Fibroblast of lung (primary cell): ENCODE results near the gene CHN2. TPM values are rescaled to one million over a fixed set of nuclear protein-coding genes. Genes with fewer than 3 reads are reported as not detected.

Source experiments
- DNase-seq, 2 donors: peaks; one replicate each; pipeline versions ENCODE4 v3.0.0 to v3.0.0-alpha.2; 2010; ENCODE audit warnings: low read depth in 2 of 2
- H2AFZ ChIP-seq: 2 replicates; pipeline ENCODE4 v1.5.1; 2012; ENCODE audit warnings: low read length, control low read depth, inconsistent platforms
- H3K27ac ChIP-seq: 2 replicates; pipeline ENCODE4 v1.5.1; 2011; ENCODE audit warnings: low read length, control low read depth; ENCODE audit not compliant: insufficient read depth
- H3K27me3 ChIP-seq: 2 replicates; pipeline ENCODE4 v1.5.1; 2011; ENCODE audit warnings: mild to moderate bottlenecking, low read length; ENCODE audit not compliant: control insufficient read depth, insufficient read depth
- H3K36me3 ChIP-seq: 2 replicates; pipeline ENCODE4 v1.5.1; 2011; ENCODE audit warnings: low read length; ENCODE audit not compliant: control insufficient read depth, insufficient read depth
- H3K4me1 ChIP-seq: 2 replicates; pipeline ENCODE4 v1.5.1; 2011; ENCODE audit warnings: low read length; ENCODE audit not compliant: control insufficient read depth, insufficient read depth; ENCODE audit errors: extremely low read depth
- H3K4me2 ChIP-seq: 2 replicates; pipeline ENCODE4 v1.5.1; 2011; ENCODE audit warnings: low read length, control low read depth; ENCODE audit not compliant: insufficient read depth; ENCODE audit errors: extremely low read depth
- H3K4me3 ChIP-seq, 4 experiments: fragments of 200-600 bp in 1 of 4; sonication (generic) in 1 of 4; replicated peaks in 1 of 4; 2 replicates each; pipeline ENCODE4 v1.5.1; 2011 to 2016; ENCODE audit warnings: low read length in 4 of 4, low read depth in 3 of 4, mild to moderate bottlenecking in 3 of 4, control low read depth in 2 of 4, inconsistent platforms in 1 of 4, mixed read lengths in 1 of 4; ENCODE audit not compliant: insufficient read depth in 1 of 4; ENCODE audit errors: control extremely low read depth in 1 of 4
- H3K79me2 ChIP-seq: 2 replicates; pipeline ENCODE4 v1.5.1; 2012; ENCODE audit warnings: mild to moderate bottlenecking, low read length, inconsistent platforms; ENCODE audit not compliant: control insufficient read depth, insufficient read depth
- H3K9ac ChIP-seq: 2 replicates; pipeline ENCODE4 v1.5.1; 2011; ENCODE audit warnings: mild to moderate bottlenecking, low read length, control low read depth; ENCODE audit not compliant: insufficient read depth
- H3K9me3 ChIP-seq: 2 replicates; pipeline ENCODE4 v1.5.1; 2012; ENCODE audit warnings: low read depth, low read length; ENCODE audit not compliant: control insufficient read depth, insufficient read depth
- H4K20me1 ChIP-seq: 2 replicates; pipeline ENCODE4 v1.5.1; 2011; ENCODE audit warnings: low read length; ENCODE audit not compliant: control insufficient read depth, insufficient read depth; ENCODE audit errors: extremely low read depth
- CTCF ChIP-seq, 2 donors: IDR thresholded peaks in 1 of 2; conservative IDR thresholded peaks in 1 of 2; 1 replicate in 1 of 2; 2 replicates in 1 of 2; pipeline ENCODE4 v1.5.1; 2011 to 2012; ENCODE audit warnings: low read length in 2 of 2, control low read depth in 1 of 2, inconsistent platforms in 1 of 2, low read depth in 1 of 2, mild to moderate bottlenecking in 1 of 2
- EZH2 ChIP-seq: IDR thresholded peaks from 2 replicates; pipeline ENCODE4 v1.5.1; 2012; ENCODE audit warnings: low read length, control low read depth, mild to moderate bottlenecking; ENCODE audit errors: missing control alignments
- polyA plus RNA-seq, 2 donors: library from polyadenylated mRNA; depleted of rRNA in 1 of 2; stranded (reverse) in 1 of 2; unstranded in 1 of 2; fragments of >200 nt; gene quantifications; 2 replicates each; pipeline ENCODE4 v1.2.1, GENCODE V29; 2011 to 2012; ENCODE audit warnings: missing spikeins in 1 of 2
- total RNA-seq: library from RNA; depleted of rRNA; stranded (reverse); fragments of >200 nt; gene quantifications from 2 replicates; pipeline ENCODE4 v1.2.1, GENCODE V29; 2014

Gene CHN2
- total and polyA plus RNA-seq, 2 donors (not counting 1 experiment from before 2014, with no cell fraction given): 0.33 to 0.53 TPM

- no peak overlapping the region for H3K4me2 ChIP-seq
- no peak for DNase-seq
- no peak overlapping the region for H3K4me3 ChIP-seq
- TF ChIP-seq CTCF (conservative IDR thresholded peaks at IDR 0.05 in 1 of 2, IDR thresholded peaks at IDR 0.05 in 1 of 2; ENCODE audit: low read depth in 1 of 2, low read length in 2 of 2): no peak
- TF ChIP-seq EZH2: no peak
- H3K4me1 ChIP-seq: no peaks in the 10 kb centered on the region
- H4K20me1 ChIP-seq: no peaks in the 10 kb centered on the region
- H3K27ac ChIP-seq: no peak overlapping the region
- H3K9me3 ChIP-seq: no peaks in the 10 kb centered on the region
- H3K9ac ChIP-seq: no peak overlapping the region
- no peak overlapping the region for H2AFZ ChIP-seq
- H3K27me3 ChIP-seq: no peaks in the 10 kb centered on the region
- H3K36me3 ChIP-seq: no peaks in the 10 kb centered on the region
- no peaks in the 10 kb centered on the region for H3K79me2 ChIP-seq
These were observed 228.3 kb downstream of the CHN2 start for GRCh38 chr7:29422829-29423228.

- H3K4me1 ChIP-seq: no peaks in the 10 kb centered on the region
- no peak overlapping the region for H3K4me3 ChIP-seq
- no peaks in the 10 kb centered on the region for H3K79me2 ChIP-seq
- no peak overlapping the region for H3K4me2 ChIP-seq
- H4K20me1 ChIP-seq: no peaks in the 10 kb centered on the region
- DNase-seq: no peak
- no peaks in the 10 kb centered on the region for H3K9me3 ChIP-seq
- H3K9ac ChIP-seq: no peak overlapping the region
- TF ChIP-seq CTCF (conservative IDR thresholded peaks at IDR 0.05 in 1 of 2, IDR thresholded peaks at IDR 0.05 in 1 of 2; ENCODE audit: low read depth in 1 of 2, low read length in 2 of 2) (no peak), EZH2 (no peak)
- H2AFZ ChIP-seq: no peak overlapping the region
- H3K27ac ChIP-seq: no peak overlapping the region
- no peaks in the 10 kb centered on the region for H3K36me3 ChIP-seq
- no peaks in the 10 kb centered on the region for H3K27me3 ChIP-seq
These were observed 229.9 kb downstream of the CHN2 start for GRCh38 chr7:29424295-29424983.

- Histone ChIP-seq H2AFZ (no peak overlapping the region), H3K4me2 (no peak overlapping the region), H3K79me2 (no peaks in the 10 kb centered on the region), H4K20me1 (no peaks in the 10 kb centered on the region), H3K36me3 (no peaks in the 10 kb centered on the region), H3K4me3 (no peak overlapping the region), H3K9me3 (no peaks in the 10 kb centered on the region), H3K4me1 (no peaks in the 10 kb centered on the region), H3K27me3 (no peaks in the 10 kb centered on the region), H3K27ac (no peak overlapping the region), H3K9ac (no peak overlapping the region)
- no peak for TF ChIP-seq CTCF (conservative IDR thresholded peaks at IDR 0.05 in 1 of 2, IDR thresholded peaks at IDR 0.05 in 1 of 2; ENCODE audit: low read depth in 1 of 2, low read length in 2 of 2)
- no peak for TF ChIP-seq EZH2
- no peak for DNase-seq
These were observed 230.4 kb downstream of the CHN2 start for GRCh38 chr7:29424984-29425309.
